ENCODE measurements around the gene MAP3K12.

DNA sequence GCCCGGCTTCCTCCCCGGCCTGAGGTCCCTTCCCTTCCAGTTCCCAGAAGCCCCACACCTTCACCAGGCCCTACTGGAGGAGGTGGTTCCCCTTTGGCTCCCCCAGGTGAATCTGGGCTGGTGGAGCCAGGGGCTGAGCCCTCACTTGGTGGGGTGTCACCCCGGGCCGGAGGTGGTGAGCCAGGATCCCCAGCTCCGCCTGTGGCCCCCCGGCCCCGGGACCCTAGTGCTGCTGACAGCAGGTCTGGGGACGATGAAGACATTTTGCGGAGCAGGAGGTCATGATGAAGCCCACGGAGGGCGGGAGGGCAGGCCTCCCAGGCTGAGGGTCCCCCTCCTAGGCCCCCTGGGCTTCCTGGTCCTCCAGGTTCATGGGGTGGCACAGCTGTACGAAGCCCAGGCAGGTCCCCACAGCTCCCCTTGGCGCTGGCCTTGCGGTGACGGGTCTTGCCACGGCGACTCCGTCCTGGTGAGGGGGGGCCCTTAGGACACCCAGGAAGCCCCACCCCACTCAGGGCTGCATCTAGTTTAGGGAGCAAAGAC lies 16.6 kb downstream of the MAP3K12 start:
- TF ChIP-seq, protein P1, sequence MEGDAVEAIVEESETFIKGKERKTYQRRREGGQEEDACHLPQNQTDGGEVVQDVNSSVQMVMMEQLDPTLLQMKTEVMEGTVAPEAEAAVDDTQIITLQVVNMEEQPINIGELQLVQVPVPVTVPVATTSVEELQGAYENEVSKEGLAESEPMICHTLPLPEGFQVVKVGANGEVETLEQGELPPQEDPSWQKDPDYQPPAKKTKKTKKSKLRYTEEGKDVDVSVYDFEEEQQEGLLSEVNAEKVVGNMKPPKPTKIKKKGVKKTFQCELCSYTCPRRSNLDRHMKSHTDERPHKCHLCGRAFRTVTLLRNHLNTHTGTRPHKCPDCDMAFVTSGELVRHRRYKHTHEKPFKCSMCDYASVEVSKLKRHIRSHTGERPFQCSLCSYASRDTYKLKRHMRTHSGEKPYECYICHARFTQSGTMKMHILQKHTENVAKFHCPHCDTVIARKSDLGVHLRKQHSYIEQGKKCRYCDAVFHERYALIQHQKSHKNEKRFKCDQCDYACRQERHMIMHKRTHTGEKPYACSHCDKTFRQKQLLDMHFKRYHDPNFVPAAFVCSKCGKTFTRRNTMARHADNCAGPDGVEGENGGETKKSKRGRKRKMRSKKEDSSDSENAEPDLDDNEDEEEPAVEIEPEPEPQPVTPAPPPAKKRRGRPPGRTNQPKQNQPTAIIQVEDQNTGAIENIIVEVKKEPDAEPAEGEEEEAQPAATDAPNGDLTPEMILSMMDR (IDR thresholded peaks at IDR 0.05; ENCODE audit: control extremely low read depth in 1 of 3, insufficient read depth in 1 of 3, low read depth in 1 of 3, low read length in 3 of 3): no peak
- no peak for TF ChIP-seq ZNF274 (IDR thresholded peaks at IDR 0.05; ENCODE audit: borderline replicate concordance, extremely low read depth, low read length)
- TF ChIP-seq, protein P2, sequence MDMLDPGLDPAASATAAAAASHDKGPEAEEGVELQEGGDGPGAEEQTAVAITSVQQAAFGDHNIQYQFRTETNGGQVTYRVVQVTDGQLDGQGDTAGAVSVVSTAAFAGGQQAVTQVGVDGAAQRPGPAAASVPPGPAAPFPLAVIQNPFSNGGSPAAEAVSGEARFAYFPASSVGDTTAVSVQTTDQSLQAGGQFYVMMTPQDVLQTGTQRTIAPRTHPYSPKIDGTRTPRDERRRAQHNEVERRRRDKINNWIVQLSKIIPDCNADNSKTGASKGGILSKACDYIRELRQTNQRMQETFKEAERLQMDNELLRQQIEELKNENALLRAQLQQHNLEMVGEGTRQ (IDR thresholded peaks at IDR 0.05; ENCODE audit: low read length): no peak
- TF ChIP-seq TAF1 (IDR thresholded peaks at IDR 0.05; ENCODE audit: low read depth, low read length): no peak
- TF ChIP-seq SIN3A (conservative IDR thresholded peaks at IDR 0.05 in 1 of 2, IDR thresholded peaks at IDR 0.05 in 1 of 2; ENCODE audit: low read depth in 1 of 2, low read length in 2 of 2): no peak
- TF ChIP-seq POLR2A (IDR thresholded peaks at IDR 0.05; ENCODE audit: control extremely low read depth in 1 of 2, low read depth in 2 of 2, low read length in 2 of 2): peak; percentile 25 to 64
- TF ChIP-seq EP300 (IDR thresholded peaks at IDR 0.05; ENCODE audit: borderline replicate concordance in 1 of 2, low read depth in 2 of 2, low read length in 2 of 2): no peak
- TF ChIP-seq GABPA (IDR thresholded peaks at IDR 0.05; ENCODE audit: borderline replicate concordance, insufficient read depth, low read length): no peak
- TF ChIP-seq YY1 (IDR thresholded peaks at IDR 0.05; ENCODE audit: low read depth, low read length): no peak
- TF ChIP-seq POLR2AphosphoS5 (IDR thresholded peaks at IDR 0.05; ENCODE audit: low read depth, low read length): peak; percentile 73; the same call in 1 of the 2 replicates
- TF ChIP-seq EZH2 (IDR thresholded peaks at IDR 0.05; ENCODE audit: low read depth, low read length, severe bottlenecking): no peak
